NCI-H446 (cell line): ENCODE results near the gene PTPRM.

Experiments
- DNase-seq, 2 experiments: peaks; one replicate each; lab custom pipeline; 2025; lab: John Stamatoyannopoulos, UW

PTPRM gene

DNA sequence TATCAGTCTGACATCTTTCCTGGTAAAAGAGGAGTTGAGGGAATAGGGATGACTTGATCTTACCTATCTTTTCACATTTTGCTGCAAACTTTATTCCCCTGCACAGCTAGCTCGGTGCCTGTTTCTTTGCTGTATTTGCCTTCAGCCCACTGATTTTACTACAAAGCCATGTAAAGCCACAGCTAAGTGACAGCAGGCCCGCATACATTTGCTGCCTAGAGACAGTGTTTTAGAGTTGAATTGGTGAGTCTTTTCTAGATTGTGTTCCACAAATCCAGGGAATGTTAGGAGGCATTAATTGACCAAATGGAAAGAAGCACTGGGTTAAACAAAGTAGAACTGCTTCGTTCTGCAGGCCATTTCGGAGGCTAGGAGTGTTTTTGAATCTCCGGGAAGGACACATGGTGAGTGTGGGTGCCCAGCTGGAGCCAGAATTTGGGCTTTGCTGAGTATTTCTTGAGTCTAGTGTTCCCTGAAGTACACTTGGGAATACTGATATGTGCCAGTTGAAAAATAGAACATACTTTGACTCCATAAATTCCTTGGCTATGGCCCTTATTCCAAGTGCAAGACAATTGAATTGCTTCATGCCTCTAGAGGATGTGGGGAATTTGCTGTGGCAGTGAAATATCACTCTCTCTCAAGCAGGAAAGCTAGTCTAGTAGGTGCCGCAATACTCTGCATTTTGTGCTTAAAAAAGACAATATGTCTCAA lies 329.8 kb downstream of the PTPRM start:
- DNase-seq = no peak

- DNase-seq = no peak
Measured at GRCh38 chr18:7898181-7898580, 331.1 kb downstream of the PTPRM start.

GRCh38 chr18:7899078-7899477 lies 332.0 kb downstream of the PTPRM start:
- no peak for DNase-seq

GRCh38 chr18:7900091-7900490 lies 333.0 kb downstream of the PTPRM start:
- no peak for DNase-seq

DNA sequence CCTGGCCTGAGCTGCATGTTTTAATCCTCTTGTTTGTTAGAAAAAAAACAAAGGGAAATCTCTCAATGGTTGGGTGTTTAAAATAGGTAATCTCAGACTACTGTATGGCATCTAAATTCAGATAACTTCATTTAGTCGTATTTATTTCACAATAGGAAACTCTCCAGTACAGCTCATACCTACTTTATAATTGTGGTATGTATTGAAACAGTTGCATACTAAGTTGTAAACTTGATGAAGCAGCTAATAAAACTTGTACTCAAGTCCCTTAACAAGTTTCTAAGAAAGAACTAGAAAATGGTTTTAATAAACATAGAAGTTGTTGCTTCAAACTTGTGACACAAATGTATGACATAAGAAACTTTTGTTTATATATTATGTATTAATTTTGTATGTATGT lies 334.5 kb downstream of the PTPRM start:
- no peak for DNase-seq

- DNase-seq = no peak
Measured at GRCh38 chr18:7902399-7902839, 335.3 kb downstream of the PTPRM start.

DNA sequence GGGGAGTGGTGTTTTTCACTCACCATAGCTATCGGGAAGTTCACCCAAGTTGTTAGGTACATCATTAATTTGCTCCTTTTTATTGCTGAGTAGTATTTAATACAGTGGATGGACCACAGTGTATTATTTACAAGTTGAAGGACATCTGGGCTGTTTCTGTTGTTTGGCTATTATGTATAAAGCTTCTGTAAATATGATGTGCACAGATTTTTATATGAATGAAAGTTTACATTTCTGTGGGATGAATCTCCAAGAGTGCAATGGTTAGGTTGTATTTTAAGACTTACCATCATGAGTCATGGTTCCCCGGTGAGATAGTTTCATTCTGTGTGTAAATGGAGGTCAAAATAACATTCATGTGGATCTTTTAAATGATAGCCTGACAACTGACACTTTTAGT lies 337.4 kb downstream of the PTPRM start:
- DNase-seq = no peak

DNA sequence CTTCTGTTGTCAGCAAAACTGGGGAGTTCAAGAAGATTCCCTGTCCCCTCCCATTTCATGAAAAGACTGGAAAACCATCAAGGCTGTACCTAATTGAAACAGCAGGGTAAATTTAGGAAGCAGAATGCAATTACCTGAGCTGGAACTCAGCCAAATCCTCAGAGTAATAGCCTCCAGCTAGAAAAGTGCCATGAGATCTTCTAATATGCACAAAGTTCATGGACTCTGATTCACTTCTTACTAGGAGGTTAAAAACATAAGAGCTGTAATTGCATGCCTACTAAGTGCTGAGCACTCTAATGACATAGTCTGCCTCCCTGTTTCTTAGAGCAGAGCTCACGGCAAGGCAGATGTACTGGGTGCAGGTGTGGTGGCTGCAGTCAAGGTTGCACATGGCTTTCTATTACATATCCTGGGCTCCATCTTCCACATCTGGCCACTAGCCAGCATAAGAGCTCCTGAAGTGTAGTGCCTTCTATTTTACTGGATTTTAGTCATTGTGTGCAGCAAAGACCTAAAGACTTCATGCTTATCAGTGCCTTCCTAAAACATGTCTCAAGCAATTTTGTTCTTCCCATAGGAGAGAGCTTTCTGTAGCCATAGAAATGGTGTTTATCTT lies 341.7 kb downstream of the PTPRM start:
- no peak for DNase-seq

GRCh38 chr18:7914834-7915670 lies 347.9 kb downstream of the PTPRM start:
- DNase-seq = no peak

DNA sequence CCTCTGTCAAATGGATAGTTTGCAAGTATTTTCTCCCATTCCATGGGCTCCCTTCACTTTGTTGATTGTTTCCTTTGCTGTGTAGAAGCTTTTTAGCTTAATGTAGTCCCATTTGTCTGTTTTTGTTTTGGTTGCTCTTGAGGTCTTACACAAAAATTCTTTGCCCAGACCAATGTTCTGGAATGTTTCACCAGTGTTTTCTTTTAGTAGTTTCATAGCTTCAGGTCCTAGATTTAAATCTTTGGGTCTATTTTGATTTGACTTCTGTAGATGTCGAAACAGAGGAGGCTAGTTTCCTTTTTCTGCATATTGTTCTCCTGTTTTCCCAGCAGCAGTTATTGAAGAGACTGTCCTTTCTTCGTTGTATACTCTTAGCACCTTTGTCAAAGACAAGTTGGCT lies 351.6 kb downstream of the PTPRM start:
- no peak for DNase-seq

- DNase-seq = no peak
Measured at GRCh38 chr18:7919565-7919964, 352.4 kb downstream of the PTPRM start.

DNA sequence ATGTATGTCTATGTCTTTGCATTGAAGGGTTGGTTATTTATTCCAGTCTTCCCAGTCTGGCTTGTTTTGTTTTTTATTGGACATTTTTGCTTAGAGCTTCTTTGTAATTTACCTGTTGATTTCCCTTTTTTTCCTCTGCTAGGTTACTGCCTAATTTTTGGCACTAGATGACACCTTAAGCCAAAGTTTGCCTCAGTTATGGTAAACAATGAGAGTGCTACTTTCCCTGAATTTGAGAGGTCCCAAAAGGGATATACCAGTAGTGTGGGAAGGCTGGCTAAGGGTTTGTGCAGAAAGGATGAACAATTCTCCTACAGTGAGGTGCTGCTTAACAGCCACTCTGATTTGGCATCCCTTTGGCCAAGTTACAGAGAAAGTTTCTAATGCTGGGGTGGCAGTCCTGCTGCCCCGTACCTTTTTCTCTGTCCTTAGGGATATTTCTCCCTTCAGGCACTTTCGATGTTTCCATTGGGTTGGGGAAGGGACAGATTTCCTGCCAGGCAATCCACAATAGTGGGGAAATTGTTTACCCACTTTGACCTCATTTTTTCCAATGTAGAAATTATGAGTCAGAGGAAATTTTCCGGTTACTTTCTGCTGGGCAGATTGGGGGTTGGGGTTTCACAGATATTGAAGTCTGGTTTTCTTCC lies 354.9 kb downstream of the PTPRM start:
- no peak for DNase-seq

DNA sequence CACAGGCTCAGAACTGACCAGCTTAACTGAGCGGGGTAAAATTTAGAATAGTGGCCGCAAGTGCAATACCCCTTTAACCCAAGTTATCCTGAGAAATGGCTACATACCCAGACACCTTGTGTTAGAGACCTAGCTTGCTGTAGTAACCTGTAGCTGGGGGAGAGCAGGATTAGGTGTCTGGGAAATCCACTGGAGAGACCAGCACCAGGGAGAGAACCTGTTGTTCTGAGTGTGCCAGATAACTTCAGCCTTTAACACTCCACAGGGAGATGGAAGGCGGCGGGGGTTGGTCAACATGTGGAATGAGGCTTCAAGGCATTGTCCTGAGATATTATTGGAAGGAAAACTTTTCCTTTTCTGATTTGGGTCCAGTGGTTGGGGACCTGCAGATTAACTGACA lies 356.0 kb downstream of the PTPRM start:
- DNase-seq = no peak

GRCh38 chr18:7924616-7925015 lies 357.5 kb downstream of the PTPRM start:
- DNase-seq = no peak

DNA sequence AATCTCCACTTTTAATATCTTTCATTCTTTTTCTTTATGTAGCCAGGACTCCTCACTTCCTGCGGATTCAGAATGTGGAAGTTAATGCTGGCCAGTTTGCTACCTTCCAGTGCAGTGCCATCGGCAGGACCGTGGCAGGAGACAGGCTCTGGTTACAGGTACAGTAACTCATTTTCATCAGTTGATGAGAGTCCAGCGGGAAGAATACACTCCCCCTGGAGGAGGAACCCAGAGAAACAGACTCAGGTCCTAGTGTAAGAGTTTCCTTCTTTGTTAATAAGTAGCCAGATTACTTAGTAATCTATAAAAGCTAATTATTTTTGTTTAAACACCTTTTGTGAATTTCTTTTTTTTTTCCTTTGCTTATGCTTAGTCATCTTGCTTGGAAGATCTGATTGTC lies 359.4 kb downstream of the PTPRM start:
- no peak for DNase-seq

DNA sequence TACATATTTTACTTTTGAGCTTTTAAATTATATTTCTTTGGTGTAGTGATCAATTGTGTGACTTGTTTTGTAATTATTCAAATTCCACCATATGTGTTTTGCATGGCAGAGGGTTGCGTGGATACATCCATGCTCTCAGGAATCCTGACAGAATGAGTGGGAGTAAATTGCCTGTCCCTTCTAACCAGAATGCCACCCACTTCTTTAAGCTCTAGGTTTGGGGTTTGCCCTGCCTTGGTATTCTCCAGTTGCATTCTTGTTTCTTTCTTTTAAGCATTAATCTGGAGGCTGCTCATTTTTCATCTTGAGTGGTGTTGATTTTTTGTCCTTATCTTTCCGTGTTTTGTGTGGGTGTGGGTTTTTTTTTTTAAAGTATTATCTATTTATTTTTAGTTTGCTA lies 360.0 kb downstream of the PTPRM start:
- DNase-seq = no peak

DNA sequence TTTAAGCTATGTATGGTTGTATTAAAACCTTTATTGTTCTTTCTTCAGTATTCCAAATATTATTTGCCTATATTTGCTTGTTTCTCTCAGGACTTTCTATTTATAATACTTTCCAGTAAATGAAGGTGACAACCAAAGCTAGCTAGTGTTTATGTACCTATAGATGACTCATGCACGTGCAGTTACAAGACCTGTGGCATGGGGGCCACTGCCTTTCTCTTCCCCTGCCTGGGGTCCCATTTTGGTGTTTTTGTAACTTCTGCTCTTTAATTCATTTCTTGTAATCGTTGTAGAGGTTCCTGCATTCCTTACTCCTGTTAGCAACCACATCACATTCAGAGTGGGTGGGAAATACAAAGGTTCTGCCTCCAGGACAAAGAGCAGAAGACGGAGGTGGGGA lies 364.6 kb downstream of the PTPRM start:
- no peak for DNase-seq

- no peak for DNase-seq
Measured at GRCh38 chr18:7937268-7937667, 370.2 kb downstream of the PTPRM start.

DNA sequence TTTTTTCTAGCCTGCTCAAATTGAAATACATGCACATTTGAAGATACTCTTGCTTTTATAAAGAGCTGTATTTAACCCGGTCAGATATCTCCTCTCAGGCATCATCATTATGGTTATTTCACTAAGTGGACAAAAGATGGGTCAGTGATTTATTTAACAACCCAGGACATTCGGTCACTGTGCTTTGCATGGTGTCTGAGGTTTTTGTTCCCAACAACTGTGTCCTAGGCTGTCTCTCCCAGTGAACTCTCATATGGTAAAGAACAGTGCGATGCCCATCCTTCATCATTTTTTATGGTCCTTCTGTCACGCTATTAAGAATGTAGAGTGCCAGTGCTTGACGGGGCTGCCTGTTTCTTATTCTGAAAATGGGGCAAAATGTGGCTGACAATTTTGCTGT lies 372.4 kb downstream of the PTPRM start:
- no peak for DNase-seq

GRCh38 chr18:7940379-7940778 lies 373.3 kb downstream of the PTPRM start:
- no peak for DNase-seq

- no peak for DNase-seq
Measured at GRCh38 chr18:7940971-7941370, 373.9 kb downstream of the PTPRM start.

GRCh38 chr18:7941533-7941932 lies 374.4 kb downstream of the PTPRM start:
- DNase-seq = peak in 1 of 2 experiments; percentile 2

DNA sequence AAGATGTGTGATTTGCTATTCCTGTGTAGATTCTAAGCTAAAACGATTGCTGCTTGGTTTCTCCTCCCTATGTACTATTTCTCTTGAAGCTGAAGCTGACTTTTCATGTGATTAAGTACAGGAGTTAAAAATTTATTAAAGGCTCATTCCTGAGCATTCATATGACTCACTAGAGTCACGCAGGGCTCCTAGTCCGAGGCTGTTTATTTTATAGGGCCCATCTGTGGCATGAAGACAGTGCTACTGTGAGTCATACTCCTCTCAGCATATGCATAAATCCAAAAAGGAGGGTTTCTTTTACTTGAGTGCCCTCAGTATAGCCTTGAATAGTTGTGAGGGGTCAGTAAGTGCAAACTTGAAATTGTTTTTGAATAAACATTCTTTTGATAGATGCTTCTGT lies 378.8 kb downstream of the PTPRM start:
- DNase-seq = no peak
